K562 (cell line): ENCODE results near the gene ZCCHC17. TPM values are rescaled to one million over a fixed set of nuclear protein-coding genes. Genes with fewer than 3 reads are reported as not detected.

Experiments used
- BRD9 ChIP-seq: fragments of 450-650 bp; IDR thresholded peaks from 2 replicates; pipeline ENCODE4 v1.6.1; 2018; ENCODE audit warnings: low read depth; ENCODE audit not compliant: partially characterized antibody
- CC2D1A ChIP-seq: fragments of 450-650 bp; IDR thresholded peaks from 2 replicates; pipeline ENCODE4 v1.6.1; 2017; ENCODE audit warnings: mild to moderate bottlenecking
- NFIX ChIP-seq: fragments of 250-450 bp; sonication (Bioruptor Pico); IDR thresholded peaks from 2 replicates; pipeline ENCODE4 v1.4.0; 2020; ENCODE audit warnings: low read depth, mild to moderate bottlenecking, moderate library complexity
- NFRKB ChIP-seq: fragments of 450-650 bp; IDR thresholded peaks from 2 replicates; pipeline ENCODE4 v1.6.1; 2016; ENCODE audit warnings: low read depth
- RBBP5 ChIP-seq: fragments of 200-600 bp; sonication (generic); IDR thresholded peaks from 2 replicates; pipeline ENCODE4 v1.6.1; 2012; ENCODE audit warnings: borderline replicate concordance, mild to moderate bottlenecking, low read length, control low read depth, inconsistent platforms; ENCODE audit not compliant: insufficient read depth, poor library complexity, severe bottlenecking
- YBX1 ChIP-seq: fragments of 450-650 bp; IDR thresholded peaks from 2 replicates; pipeline ENCODE4 v1.7.1; 2016; ENCODE audit warnings: mild to moderate bottlenecking
- ZNF184 ChIP-seq: sonication (generic); formaldehyde crosslinking; IDR thresholded peaks from 2 replicates; pipeline ENCODE4 v1.5.0; 2020; ENCODE audit warnings: missing genetic modification reagents
- polyA plus RNA-seq, 8 experiments: library from polyadenylated mRNA; depleted of rRNA in 4 of 8; stranded (reverse) in 5 of 8; unstranded in 3 of 8; fragments of >200 nt; fragmentation: Nextera tagmentation in 2 of 8; fragmentation: Illumina TruSeq in 1 of 8; extraction: Ambion mirVana in 2 of 8; extraction: Trizol in 1 of 8; gene quantifications; 2 replicates each; pipeline versions ENCODE4 v1.2.1 to v1.2.3, GENCODE V29; 2011 to 2014; ENCODE audit warnings: inconsistent platforms in 1 of 8, missing spikeins in 1 of 8
- total RNA-seq, 7 experiments: library from RNA; depleted of rRNA in 6 of 7; stranded (reverse); fragments of >200 nt in 6 of 7; fragmentation: Illumina TruSeq in 2 of 7; extraction: Trizol in 2 of 7; gene quantifications; 2 replicates each; pipeline versions ENCODE4 v1.2.1 to v1.2.3, GENCODE V29; 2011 to 2021; ENCODE audit warnings: low replicate concordance in 1 of 7
- TF ChIP-seq, protein P1 (sequence below): sonication (generic); formaldehyde crosslinking; IDR thresholded peaks from 2 replicates; pipeline ENCODE4 v1.8.0; 2022; ENCODE audit warnings: mild to moderate bottlenecking, missing genetic modification reagents
- TF ChIP-seq, protein P2 (sequence below), 3 experiments: fragments of 200-800 bp in 1 of 3; fragments of 250-450 bp in 1 of 3; fragments of 450-650 bp in 1 of 3; sonication (Bioruptor Pico) in 1 of 3; sonication (Bioruptor generic) in 1 of 3; formaldehyde crosslinking in 1 of 3; IDR thresholded peaks; 2 replicates each; pipeline versions ENCODE4 v1.6.1 to v1.8.0; 2016 to 2022; ENCODE audit warnings: mild to moderate bottlenecking in 2 of 3, missing genetic modification characterization in 2 of 3, missing compliant biosample characterization in 1 of 3, moderate library complexity in 1 of 3
- TF ChIP-seq, protein P3 (sequence below): IDR thresholded peaks from 2 replicates; pipeline ENCODE4 v1.6.1; 2014; ENCODE audit warnings: antibody characterized with exemption
- TF ChIP-seq, protein P4 (sequence below): fragments of 250-450 bp; sonication (Bioruptor Pico); IDR thresholded peaks from 2 replicates; pipeline ENCODE4 v1.6.1; 2021; ENCODE audit warnings: mild to moderate bottlenecking

Gene ZCCHC17
- total and polyA plus RNA-seq, 9 of the 15 experiments (the other 6 are each of a cell fraction or from before 2014, with no cell fraction given) = 46.9 to 150 (median 74.7) TPM

DNA sequence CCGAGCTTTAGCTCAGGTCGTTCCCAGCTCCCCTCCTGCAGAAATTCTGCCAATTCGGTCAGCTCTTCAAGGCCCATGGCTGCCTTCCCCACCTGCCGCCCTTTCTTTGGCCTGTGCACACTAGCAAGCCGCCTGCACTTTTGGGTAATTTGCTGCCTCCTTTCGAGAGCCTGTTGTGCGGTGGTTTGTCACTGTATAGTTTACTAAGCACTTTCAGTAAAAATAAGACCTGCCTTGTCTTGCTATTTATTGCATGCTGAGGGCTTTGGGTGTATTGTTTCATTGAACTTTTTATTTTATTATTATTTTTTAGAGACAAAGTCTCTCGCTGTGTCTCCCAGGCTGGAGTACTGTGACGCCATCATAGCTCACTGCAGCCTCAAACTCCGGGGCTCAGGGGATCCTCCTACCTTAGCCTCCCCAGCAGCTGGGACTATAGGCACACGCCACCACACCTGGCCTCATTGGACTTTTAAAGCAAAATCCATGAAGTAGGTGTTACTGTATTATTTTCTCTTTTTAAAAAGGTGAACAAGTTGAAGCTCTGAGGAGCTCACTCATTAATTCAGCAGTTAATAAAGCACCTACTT is 77.2 kb downstream of the ZCCHC17 start (continued):
- TF ChIP-seq RBBP5 = peak; percentile 31
- TF ChIP-seq, protein P1, sequence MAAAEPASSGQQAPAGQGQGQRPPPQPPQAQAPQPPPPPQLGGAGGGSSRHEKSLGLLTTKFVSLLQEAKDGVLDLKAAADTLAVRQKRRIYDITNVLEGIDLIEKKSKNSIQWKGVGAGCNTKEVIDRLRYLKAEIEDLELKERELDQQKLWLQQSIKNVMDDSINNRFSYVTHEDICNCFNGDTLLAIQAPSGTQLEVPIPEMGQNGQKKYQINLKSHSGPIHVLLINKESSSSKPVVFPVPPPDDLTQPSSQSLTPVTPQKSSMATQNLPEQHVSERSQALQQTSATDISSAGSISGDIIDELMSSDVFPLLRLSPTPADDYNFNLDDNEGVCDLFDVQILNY (CRISPR knock-in tag) = no peak
- TF ChIP-seq CC2D1A = no peak
- TF ChIP-seq, protein P2, sequence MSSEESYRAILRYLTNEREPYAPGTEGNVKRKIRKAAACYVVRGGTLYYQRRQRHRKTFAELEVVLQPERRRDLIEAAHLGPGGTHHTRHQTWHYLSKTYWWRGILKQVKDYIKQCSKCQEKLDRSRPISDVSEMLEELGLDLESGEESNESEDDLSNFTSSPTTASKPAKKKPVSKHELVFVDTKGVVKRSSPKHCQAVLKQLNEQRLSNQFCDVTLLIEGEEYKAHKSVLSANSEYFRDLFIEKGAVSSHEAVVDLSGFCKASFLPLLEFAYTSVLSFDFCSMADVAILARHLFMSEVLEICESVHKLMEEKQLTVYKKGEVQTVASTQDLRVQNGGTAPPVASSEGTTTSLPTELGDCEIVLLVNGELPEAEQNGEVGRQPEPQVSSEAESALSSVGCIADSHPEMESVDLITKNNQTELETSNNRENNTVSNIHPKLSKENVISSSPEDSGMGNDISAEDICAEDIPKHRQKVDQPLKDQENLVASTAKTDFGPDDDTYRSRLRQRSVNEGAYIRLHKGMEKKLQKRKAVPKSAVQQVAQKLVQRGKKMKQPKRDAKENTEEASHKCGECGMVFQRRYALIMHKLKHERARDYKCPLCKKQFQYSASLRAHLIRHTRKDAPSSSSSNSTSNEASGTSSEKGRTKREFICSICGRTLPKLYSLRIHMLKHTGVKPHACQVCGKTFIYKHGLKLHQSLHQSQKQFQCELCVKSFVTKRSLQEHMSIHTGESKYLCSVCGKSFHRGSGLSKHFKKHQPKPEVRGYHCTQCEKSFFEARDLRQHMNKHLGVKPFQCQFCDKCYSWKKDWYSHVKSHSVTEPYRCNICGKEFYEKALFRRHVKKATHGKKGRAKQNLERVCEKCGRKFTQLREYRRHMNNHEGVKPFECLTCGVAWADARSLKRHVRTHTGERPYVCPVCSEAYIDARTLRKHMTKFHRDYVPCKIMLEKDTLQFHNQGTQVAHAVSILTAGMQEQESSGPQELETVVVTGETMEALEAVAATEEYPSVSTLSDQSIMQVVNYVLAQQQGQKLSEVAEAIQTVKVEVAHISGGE (CRISPR knock-in tag; IDR thresholded peaks at IDR 0.05) = no peak
- no peak for TF ChIP-seq ZNF184
- TF ChIP-seq, protein P3, sequence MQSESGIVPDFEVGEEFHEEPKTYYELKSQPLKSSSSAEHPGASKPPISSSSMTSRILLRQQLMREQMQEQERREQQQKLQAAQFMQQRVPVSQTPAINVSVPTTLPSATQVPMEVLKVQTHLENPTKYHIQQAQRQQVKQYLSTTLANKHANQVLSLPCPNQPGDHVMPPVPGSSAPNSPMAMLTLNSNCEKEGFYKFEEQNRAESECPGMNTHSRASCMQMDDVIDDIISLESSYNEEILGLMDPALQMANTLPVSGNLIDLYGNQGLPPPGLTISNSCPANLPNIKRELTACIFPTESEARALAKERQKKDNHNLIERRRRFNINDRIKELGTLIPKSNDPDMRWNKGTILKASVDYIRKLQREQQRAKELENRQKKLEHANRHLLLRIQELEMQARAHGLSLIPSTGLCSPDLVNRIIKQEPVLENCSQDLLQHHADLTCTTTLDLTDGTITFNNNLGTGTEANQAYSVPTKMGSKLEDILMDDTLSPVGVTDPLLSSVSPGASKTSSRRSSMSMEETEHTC = no peak
- no peak for TF ChIP-seq NFRKB
- TF ChIP-seq, protein P4, sequence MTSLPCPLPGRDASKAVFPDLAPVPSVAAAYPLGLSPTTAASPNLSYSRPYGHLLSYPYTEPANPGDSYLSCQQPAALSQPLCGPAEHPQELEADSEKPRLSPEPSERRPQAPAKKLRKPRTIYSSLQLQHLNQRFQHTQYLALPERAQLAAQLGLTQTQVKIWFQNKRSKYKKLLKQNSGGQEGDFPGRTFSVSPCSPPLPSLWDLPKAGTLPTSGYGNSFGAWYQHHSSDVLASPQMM (CRISPR knock-in tag) = no peak
- TF ChIP-seq YBX1 = no peak
- TF ChIP-seq BRD9 = no peak
- TF ChIP-seq NFIX (CRISPR knock-in tag) = no peak
